ENCODE results near the gene MTFP1.

DNA sequence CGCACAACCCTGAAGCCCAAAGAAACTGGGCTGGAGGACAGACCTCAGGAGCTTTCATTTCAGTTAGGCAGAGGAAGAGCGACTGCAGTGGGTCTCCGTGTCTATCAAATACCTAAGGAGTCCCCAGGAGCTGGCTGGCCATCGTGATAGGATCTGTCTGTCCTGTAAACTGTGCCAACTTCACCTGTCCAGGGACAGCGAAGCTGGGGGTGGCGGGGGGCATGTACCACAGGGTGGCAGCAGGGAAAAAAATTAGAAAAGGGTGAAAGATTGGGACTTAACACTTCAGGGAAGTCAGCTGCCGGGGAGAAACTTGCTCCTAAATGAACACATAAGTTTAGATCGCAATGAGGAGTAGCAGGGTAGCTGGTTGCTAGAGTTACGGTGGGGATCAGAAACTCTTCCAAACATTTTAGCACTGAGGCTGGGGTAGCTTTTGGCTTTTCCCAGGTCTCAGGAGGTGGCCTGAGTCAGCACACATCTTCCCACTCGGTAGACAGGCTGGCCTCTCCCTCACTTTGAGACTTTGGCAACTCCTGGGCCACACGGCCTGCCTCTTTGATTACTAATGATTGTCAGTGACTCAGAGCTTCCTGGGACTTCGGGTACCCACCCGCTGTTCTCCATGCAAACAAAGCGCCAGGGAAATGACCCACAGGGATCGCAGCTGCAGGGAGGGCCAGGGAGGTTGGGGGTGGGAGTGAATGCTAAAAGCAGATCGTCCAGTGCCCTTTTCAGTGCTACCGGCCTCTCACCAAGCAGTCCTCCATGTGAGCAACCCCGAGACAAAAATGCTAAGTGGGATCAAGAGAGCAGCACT, 2.9 kb upstream of the MTFP1 start:
- no peak for TF ChIP-seq EZH2 (IDR thresholded peaks at IDR 0.05; ENCODE audit: low read depth, unreplicated experiment)
- TF ChIP-seq, protein P1, sequence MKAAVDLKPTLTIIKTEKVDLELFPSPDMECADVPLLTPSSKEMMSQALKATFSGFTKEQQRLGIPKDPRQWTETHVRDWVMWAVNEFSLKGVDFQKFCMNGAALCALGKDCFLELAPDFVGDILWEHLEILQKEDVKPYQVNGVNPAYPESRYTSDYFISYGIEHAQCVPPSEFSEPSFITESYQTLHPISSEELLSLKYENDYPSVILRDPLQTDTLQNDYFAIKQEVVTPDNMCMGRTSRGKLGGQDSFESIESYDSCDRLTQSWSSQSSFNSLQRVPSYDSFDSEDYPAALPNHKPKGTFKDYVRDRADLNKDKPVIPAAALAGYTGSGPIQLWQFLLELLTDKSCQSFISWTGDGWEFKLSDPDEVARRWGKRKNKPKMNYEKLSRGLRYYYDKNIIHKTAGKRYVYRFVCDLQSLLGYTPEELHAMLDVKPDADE (IDR thresholded peaks at IDR 0.05), result no peak

Data from GM23338 (cell line).